Stimulated activated CD8-positive, alpha-beta memory T cell treated with anti-CD3 and anti-CD28 coated beads, Interleukin-15, amount 100 ng/mL, for 48 hours (primary cell): ENCODE data around the gene MYOF.

Experiments used
- DNase-seq, 2 donors: peaks; one replicate each; pipeline ENCODE4 v3.0.0-alpha.2; 2020; ENCODE audit warnings: low read depth in 2 of 2

Gene MYOF

GRCh38 chr10:93482145-93482834, at the start of gene MYOF:
MYOF (minus strand) TSS chr10:93482334; CDS start chr10:93482194, 140 bp downstream.
- no peak for DNase-seq

- DNase-seq: no peak
Observed at GRCh38 chr10:93518531-93518930, 36.4 kb upstream of the MYOF start.

GRCh38 chr10:93516006-93516380, 33.9 kb upstream of the MYOF start:
- DNase-seq: no peak

- no peak for DNase-seq
Observed at GRCh38 chr10:93515071-93516005, 33.2 kb upstream of the MYOF start.

GRCh38 chr10:93514521-93514920, 32.4 kb upstream of the MYOF start:
- DNase-seq: no peak

GRCh38 chr10:93513091-93513490, 31.0 kb upstream of the MYOF start:
- DNase-seq: no peak

- no peak for DNase-seq
Observed at GRCh38 chr10:93512565-93512964, 30.4 kb upstream of the MYOF start.

GRCh38 chr10:93509816-93510215, 27.7 kb upstream of the MYOF start:
- no peak for DNase-seq

GRCh38 chr10:93505075-93505474, 22.9 kb upstream of the MYOF start:
- no peak for DNase-seq

GRCh38 chr10:93503075-93503474, 20.9 kb upstream of the MYOF start:
- DNase-seq: no peak

GRCh38 chr10:93501650-93502049, 19.5 kb upstream of the MYOF start:
- DNase-seq: no peak

GRCh38 chr10:93498166-93498565, 16.0 kb upstream of the MYOF start:
- DNase-seq: no peak

GRCh38 chr10:93496322-93497041, 14.3 kb upstream of the MYOF start, which contains the start of gene CEP55:
CEP55 (plus strand) TSS chr10:93496612; CDS start chr10:93500052, 3,440 bp downstream.
- peak; percentile 95 to 96 for DNase-seq

GRCh38 chr10:93495654-93496321, 13.7 kb upstream of the MYOF start:
- DNase-seq: no peak

- DNase-seq: no peak
Observed at GRCh38 chr10:93494494-93494893, 12.4 kb upstream of the MYOF start.

GRCh38 chr10:93493162-93493561, 11.0 kb upstream of the MYOF start:
- DNase-seq: no peak

- DNase-seq: no peak
Observed at GRCh38 chr10:93491602-93492121, 9.5 kb upstream of the MYOF start.

GRCh38 chr10:93488956-93489528, 6.9 kb upstream of the MYOF start:
- no peak for DNase-seq

GRCh38 chr10:93485690-93486089, 3.6 kb upstream of the MYOF start:
- no peak for DNase-seq

GRCh38 chr10:93481637-93482144, 443 bp downstream of the MYOF start:
- DNase-seq: no peak

- DNase-seq: no peak
Observed at GRCh38 chr10:93478873-93479272, 3.3 kb downstream of the MYOF start.
